22Rv1 (cell line): Measurements from ENCODE around the gene ALG5.

ENCODE experiments used
- ZFX ChIP-seq: fragments of 450-650 bp; IDR thresholded peaks from 2 replicates; pipeline ENCODE4 v1.6.1; 2017; ENCODE audit warnings: antibody characterized with exemption, borderline replicate concordance
- TF ChIP-seq, protein P1 (sequence below): fragments of 450-650 bp; IDR thresholded peaks from 2 replicates; pipeline ENCODE4 v1.5.1; 2017; ENCODE audit warnings: mild to moderate bottlenecking

DNA sequence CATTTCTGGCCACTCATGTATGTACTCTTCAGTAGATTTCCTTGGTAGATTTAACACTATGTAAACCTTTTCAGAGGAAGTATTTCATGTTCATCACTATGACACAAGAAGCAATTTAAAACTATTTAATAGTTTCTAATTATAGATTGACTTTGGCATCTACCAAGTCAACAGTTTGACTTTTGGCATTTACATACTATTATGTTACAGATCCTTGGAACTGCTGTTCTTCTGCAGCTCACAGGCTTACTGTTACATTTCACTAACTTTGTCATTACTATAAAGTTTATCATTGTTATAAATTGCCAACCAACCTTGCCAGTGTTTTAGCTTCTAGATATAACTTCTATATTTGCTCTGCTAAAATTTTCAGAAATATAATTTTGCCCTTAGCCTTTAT is 41.6 kb upstream of the ALG5 start:
- TF ChIP-seq, protein P1, sequence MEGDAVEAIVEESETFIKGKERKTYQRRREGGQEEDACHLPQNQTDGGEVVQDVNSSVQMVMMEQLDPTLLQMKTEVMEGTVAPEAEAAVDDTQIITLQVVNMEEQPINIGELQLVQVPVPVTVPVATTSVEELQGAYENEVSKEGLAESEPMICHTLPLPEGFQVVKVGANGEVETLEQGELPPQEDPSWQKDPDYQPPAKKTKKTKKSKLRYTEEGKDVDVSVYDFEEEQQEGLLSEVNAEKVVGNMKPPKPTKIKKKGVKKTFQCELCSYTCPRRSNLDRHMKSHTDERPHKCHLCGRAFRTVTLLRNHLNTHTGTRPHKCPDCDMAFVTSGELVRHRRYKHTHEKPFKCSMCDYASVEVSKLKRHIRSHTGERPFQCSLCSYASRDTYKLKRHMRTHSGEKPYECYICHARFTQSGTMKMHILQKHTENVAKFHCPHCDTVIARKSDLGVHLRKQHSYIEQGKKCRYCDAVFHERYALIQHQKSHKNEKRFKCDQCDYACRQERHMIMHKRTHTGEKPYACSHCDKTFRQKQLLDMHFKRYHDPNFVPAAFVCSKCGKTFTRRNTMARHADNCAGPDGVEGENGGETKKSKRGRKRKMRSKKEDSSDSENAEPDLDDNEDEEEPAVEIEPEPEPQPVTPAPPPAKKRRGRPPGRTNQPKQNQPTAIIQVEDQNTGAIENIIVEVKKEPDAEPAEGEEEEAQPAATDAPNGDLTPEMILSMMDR = no peak
- TF ChIP-seq ZFX = no peak
